HG02571 (cell line): ENCODE data around the gene SHANK1.

ENCODE experiments used
- ATAC-seq: cut with Tn5 transposase; IDR thresholded peaks from one replicate; pipeline ENCODE4 v1.9.1; 2021; ENCODE audit warnings: mild to moderate bottlenecking, moderate library complexity; ENCODE audit not compliant: unreplicated experiment

The SHANK1 gene

DNA sequence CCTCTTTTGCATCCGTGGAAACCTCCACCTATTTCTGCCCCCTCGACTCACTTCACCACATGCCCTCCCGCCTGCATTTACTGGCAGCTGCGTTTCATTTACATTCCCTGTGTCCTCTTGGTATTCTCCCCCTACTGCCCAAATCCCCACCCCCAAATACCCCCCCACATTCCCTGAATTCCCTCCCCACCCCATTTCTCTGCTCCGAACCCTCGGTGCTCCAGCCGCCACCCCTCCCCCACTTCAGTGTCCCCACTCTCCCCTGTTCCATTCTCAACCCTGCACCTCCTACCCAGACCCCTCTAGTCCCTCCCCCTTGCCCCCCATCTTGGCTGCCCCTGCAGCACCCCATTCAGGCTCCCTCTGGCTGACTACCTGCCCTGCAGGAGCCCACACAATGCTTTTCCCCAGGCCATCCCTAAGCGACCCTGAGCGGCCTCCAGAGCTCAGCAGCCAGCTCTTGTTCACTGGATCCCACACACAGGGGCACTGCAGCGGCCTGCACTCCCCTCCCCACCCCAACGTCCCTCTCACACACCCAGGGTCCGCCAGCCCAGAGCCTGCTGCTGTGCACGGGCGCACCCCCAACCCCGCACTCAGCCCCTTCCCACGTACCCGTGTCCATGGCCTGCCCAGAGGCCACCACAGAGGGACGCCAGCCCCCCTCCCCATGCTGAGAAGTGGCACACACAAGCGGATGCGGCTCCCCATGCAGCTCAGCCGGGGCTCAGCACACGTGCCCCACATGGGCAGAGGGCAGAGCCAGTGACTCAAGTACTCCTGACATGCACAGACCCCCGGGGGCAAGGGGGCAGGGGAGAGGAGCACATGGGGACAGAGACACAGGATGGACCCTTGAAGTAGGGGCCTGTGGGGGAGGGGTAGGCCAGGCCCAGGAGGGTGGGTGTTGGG lies 26.3 kb downstream of the SHANK1 start:
- no peak for ATAC-seq

DNA sequence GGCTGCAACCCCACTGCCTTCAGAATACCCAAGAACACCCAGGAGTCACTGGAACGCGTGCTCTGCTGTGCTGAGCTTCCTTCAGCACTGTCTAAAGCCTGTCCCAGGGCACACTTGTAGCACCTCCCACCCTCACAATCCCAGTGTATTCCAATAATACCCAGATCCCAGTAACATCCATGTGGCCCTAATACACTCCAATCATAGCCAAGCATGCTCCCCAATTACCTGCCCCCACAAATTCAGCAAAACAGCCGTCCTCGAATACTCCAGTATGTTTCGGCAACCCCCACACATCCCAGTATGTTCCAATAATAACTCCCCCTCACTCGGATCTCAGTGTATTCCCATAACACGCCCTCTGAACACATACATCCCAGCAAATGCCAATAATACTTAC lies 29.2 kb downstream of the SHANK1 start:
- no peak for ATAC-seq

DNA sequence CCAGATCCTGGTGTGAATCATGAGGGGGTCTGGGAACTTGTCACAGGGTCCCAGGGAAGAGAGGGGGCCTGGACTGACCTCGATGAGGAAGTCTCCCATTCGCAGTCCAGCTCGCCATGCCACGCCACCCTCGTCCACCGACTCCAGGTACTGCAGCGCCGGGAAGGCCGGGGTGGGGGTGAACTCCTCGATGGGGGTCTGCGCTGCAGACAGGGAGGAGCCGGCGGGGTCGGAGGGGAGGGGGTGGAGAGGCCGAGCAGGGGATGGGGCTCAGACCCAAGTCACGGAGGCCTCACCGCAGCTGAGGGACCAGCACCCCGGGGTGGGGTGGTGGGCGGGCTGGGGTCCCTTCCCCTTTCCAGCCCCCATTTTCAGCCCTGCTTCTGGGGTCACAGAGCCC lies 30.8 kb downstream of the SHANK1 start:
- no peak for ATAC-seq

DNA sequence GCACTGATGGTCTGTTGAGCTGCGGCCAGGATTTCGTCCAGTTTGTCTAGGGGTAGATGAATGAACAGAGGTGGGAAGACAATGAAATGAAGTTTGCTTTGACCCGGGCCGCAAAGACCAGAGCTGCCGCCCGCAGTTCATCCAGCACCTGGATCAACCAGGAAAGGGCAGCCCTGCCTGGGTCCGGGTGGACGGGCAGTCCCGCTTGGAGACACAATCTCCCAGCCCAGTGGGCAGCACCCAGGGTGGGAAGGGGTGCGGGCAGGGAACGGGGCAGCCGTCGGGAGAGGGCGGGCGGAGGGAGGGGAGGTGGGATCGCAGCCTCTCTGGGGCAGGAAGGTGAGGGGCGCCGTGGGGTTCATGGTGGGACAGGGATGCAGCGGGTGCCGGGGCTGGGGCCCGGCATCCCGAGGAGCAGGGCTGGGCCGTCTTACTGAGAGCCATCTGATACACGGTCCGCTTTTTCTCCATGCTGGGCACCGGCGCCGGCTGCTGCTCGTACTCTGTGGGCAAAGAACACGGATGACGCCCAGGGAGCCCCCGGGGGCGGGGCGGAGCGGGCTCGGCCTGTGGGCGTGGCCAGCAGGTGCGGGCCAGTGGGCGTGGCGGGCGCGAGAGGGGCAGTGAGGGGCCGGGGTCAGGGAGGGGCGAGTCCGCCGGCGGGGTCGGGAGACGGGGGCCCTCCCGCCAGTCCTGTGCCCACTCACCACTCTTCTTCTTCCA lies 33.1 kb downstream of the SHANK1 start:
- no peak for ATAC-seq

DNA sequence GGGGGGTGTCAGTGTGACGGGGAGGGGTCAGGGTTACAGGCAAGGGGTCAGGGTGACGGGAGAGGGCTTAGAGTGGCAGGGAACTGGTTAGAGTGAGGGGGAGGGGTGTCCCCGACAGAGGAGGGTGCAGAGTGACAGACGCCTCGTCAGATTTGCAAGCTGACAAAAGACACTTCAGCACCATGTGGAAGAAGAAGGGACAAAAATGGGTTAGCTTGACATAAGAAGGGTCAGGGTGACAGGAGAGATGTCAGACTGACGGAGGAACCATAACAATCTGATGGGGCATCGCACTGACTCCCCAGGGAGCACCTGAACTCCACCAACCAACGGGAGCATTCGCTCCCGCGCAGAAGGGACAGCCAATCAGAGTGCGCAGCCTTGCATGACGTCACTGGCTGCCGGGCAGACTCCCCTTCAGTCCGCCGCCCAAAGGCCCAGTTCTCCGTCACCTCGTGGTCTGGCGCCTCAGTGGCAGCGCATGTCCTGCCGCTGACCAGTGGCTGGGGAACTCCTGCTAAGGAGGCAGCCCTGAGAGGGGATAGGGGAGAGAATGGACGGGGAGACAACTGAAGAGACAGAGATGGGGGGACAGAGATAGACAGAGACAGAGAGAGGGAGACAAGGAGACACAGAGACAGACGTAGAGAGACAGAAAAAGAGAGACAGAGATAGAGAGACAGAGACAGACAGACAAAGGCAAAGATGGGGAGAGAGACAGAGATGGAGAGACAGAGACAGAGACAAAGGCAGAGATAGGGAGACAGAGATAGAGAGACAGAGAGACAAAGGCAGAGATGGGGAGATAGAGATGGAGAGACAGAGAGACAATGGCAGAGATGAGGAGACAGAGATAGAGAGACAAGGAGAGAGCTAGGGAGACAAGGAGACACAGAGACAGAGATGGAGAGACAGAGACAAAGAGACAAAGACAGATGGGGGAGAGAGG lies 40.2 kb downstream of the SHANK1 start:
- no peak for ATAC-seq

DNA sequence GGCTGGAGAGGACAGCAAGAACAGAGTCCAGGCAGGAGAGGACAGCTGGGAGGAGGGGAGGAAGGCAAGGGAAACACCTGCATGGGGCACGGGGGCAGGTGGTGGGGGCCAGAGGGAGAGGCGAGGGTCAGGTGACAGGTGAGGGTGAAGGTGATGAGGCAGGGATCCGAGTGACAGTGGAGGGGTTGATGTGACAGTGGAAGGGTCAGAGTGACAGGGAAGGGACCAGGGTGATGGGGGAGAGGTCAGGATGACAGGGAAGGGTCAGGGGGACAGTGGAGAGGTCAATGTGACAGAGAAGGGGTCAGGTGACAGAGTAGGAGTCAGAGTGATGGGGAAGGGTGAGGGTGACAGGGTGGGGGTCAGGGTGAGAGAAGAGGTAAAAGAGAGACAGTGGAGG lies 41.3 kb downstream of the SHANK1 start:
- ATAC-seq: no peak

DNA sequence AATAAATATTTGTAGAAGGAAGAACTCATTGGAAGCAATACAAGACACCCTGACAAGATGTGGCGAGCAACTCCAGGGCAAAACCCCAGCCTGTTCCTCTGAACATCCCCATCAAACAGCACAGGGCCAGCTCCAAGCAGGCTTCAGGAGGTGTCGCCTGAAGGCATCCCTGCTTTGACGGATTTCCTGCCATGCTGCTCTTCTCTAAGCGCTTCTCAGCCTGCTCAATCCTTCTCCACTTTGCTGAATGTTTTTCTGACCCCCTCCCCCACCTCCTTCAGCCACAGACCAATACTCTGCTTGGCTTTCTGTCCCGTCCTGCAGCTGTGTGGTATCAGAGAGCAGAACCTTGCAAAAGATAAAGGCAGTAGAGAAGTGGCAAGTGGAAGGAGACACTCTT lies 42.0 kb downstream of the SHANK1 start:
- no peak for ATAC-seq

DNA sequence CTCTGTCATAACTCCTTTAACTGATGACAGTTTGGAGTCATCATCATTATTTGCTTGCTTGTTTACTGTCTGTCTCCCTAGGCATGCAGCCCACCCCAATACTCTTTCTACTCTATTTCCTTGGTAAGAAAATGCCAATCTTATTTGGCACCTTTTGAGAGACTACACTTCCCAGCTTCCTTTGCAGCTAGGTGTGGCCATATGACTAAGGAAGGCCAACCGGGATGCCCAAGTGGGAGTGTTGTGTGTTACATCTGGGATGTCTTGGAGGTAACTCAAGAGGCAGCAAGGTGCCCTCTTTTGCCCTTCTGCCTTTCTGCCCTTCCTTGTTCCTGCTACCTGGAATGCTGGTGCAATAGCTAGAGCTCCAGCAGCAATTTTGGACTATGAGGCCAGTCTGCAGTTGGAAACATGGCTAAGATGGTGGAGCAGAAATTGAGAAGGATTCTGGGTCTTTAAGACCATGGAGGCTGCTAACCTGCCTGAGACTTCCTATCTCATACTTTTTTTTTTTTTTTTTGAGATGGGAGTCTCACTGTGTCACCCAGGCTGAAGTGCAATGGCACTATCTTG lies 42.9 kb downstream of the SHANK1 start:
- no peak for ATAC-seq

DNA sequence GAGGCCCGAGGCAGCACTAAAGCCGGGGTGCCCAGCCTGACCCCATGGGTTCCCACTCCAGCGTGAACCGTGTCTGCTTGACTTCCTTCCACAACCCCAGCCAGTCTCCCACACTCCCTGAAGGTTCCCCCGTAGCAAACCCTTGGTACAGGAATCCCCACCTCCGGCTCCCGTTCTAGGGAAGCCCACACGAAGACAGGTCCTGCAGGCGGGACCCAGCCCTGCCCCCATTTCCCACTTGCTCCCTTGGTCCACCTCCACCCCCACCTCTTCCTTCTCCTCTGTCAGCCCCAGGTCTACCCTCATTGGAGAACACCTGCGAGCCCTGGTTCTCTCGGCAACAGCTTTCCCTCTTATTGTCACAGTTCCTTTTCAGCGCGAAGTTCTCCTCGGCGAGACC lies 46.5 kb downstream of the SHANK1 start:
- no peak for ATAC-seq

DNA sequence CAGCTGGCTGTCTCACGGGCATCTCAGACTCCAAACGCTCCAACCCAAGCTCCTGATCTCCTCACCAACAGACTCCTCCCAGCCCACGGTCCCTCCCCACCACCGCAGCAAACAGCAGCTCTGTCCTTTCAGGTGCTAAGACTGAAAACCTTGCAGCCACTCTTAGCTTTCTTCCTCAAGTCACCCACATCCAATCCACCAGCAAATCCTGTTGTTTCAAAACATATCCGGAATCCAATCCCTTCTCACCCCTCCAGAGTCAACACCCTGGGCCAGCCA lies 49.6 kb downstream of the SHANK1 start:
- no peak for ATAC-seq

DNA sequence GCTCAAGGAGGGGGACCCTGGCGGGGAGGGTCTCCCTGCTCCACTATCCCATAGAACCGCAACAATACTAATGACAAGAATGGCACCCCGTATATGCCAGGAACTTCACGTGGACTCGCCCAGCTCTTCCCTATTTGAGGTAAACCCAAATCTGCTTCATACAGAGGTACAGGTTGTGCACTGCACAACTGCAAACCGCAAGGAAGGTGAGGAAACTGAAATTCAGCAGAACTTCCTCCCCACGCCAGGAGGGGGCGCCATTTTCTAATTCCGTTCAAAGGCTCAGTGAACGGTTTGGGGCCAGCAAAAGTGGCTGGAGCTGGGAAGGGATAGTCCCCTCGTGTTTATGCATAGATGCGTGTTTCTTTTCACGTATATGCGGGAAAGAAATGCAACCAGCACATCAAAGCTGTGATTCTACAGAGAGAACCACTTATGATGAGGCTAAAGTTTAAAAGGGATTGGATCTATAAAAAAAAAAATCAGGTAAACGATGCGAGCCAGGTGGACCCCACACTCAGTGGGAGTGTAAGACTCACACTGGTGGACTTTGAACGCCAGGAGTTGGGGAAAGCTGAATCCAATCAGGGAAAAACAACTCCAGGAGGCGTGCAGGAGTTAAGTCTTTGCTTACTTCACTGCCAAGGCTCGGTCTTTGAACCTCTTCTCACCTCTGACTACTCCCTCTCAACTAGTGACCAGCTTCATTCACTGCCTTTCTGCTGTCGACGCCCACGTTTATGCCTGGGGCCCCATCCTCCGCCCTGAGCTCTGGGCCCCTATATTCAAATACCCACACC lies 50.1 kb downstream of the SHANK1 start:
- no peak for ATAC-seq

DNA sequence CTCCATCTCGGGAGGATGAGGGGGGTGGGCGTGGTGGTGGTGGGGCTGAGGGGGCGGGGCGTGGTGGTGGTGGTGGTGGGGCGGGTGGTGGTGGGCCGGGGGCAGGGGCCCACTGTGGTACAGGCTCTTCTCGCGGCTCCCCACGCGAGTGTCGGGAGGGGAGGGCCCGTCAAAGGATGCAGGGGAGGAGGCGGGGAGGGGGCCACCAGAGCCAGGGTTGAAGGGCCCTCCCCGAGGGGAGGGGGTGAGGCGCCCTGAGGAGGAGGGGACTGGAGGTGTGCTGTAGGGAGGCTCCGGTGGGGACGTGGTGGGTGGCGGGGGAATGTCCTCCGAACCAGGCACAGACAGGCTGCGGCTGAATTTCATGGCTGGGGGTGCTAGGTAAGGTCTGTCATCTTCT lies 50.7 kb downstream of the SHANK1 start:
- no peak for ATAC-seq

DNA sequence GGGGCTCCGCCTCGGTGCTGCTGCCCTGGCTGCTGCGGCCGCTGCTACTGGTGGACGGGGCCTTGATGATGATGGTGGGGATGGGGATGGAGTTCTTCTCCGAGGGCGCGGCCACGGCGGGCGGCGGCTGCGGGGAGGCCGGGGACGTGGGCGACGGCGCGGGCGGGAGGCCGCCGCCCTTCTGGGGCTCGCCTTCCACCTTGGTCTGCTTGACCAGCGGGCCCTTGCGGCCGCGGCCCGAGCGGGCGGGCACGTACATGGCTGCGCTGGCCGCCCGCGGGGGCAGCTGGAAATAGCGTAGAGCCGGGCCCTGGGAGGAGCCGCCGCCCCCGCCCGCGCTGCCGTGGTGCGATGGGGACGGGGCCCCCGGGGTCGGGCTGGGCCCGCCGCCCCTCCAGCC lies 51.2 kb downstream of the SHANK1 start:
- no peak for ATAC-seq

DNA sequence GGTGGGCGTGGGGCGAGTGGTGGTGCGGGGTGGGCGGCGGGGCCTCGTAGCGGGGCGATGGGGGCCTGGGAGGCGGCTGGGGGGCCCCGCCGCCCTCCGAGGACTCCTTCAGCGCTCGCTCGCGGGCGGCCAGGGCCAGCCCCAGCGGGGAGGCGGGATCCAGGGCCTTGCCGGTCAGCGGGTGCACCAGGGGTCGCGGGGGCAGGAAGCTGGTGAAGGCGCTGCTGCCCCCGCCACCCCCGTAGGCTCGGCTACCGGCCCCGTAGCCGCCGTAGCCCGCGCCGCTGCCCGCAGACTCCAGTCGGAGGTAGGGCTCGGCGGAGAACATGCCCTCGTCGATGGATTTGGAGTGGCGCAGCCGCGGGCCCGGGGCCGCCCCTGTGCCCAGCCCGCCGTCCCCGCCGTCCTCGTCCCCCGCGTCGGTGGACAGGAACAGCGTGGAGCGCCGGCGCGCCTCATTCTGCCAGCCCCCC lies 51.8 kb downstream of the SHANK1 start:
- ATAC-seq: no peak

DNA sequence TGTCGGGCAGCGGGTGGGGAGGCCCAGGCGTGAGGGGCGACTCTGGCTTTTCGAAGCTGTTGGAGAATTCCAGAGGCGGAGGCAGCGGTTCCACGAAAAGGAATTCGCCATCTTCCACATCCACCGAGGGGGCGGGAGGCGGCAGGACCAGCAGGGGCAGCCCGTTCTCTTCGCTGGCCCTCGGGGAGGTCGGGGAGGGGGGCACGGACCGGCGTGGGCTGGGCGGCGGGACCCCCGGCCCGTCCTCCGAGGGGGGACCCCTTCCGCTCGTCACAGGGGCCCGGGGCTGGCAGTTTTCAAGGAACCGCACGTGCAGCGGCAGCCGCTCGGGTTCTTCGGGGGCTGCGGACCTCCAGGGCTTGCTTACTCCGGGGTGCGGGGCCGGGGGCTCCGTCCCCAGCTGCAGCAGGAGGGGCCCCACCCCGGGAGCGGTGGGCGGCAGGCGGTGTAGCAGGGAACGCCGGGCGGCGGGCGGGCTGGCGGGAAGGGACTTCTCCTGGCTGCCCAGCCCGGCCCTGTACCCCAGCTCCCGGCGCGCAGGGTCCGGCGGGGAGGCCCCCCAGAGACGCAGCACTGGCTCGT lies 52.3 kb downstream of the SHANK1 start:
- ATAC-seq: no peak

DNA sequence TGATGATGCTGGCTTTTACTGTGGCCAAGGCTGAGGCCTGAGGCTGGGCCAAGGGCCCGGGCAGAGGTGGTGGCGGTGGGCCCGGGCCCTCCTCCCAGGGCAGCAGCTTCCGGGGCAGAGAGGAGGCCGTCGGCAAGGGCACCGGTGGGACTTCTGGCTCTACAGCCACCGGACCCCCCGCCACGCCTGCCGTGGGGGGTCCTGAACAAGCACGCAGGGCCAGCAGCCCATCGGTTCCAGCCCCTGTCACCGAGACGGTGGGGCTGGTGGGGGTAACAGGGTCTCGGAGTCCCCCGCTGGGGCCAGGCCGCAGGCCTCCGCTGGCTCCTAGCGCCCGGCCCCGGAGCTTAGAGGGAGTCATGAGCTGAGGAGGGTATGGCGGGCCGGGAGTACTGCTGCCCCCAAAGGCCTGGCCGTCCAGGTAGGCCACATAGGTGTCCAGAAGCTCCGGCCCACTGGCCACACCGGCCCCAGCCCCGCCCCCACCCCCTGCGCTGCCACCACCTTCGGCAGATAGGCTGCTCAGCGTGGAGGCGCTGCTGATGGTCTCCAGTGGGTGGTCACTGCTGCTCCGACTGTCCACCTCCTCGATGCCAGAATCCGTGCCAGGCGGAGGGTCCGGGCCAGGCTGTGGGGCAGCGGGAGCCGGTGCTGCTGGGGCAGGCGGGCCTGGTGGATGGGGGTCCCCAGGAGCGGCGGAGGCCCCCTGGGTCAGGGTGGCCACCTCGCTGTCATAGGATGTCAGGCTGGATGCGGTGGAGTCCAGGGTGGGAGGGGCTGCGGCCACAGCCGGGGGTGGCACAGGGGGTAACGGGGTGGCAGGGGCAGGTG lies 53.0 kb downstream of the SHANK1 start:
- ATAC-seq: no peak

DNA sequence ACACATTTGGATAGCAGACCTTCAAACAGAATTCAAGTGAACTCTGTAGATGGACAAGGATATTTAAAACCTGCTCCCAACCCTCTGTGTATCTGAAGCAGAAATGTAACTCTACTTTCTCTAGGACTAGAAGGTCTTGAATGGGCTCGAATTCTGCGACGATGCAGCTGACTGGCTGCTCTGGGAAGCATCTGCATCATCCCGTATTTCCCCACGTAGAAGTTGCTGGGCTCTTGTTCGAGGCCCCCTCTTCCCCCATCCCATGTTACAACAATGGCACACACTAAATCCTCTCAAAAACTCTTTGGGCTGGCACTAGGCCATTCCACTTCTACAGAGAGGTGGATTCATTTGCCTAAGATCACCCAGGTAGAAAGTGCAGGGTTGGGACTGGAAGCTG lies 55.4 kb downstream of the SHANK1 start:
- ATAC-seq: no peak

DNA sequence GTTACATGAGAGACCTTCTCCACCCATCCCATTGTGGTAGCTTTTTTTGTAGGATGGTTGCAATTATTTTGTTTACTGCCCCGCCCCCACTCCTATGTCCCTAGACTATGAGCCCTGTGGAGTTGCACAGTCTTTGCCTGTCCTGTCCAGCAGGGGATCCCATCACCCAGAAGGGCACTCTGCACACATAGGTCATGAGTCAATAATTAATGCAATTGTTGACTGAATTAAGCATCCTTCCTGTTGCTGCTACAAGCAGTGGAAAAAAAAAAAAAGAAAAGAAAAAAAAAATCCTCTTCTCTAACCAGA lies 56.2 kb downstream of the SHANK1 start:
- no peak for ATAC-seq
